Endothelial cell of umbilical vein (primary cell): ENCODE results near the gene LDLRAD3.

Experiments
- CTCF ChIP-seq, 2 donors: IDR thresholded peaks; 1 replicate in 1 of 2; 2 replicates in 1 of 2; pipeline ENCODE4 v1.5.1; 2011; ENCODE audit warnings: low read length in 2 of 2, mild to moderate bottlenecking in 2 of 2, moderate library complexity in 2 of 2, control low read depth in 1 of 2, inconsistent platforms in 1 of 2, low read depth in 1 of 2; ENCODE audit not compliant: insufficient read depth in 1 of 2; ENCODE audit errors: extremely low read depth in 1 of 2
- FOS ChIP-seq: IDR thresholded peaks from 2 replicates; pipeline ENCODE4 v1.6.1; 2011; ENCODE audit warnings: mild to moderate bottlenecking, low read length, moderate library complexity, borderline replicate concordance; ENCODE audit not compliant: insufficient read depth
- JUN ChIP-seq: IDR thresholded peaks from 2 replicates; pipeline ENCODE4 v1.6.1; 2011; ENCODE audit warnings: borderline replicate concordance, low read depth; ENCODE audit not compliant: insufficient read length, insufficient read depth
- MAX ChIP-seq: IDR thresholded peaks from 2 replicates; pipeline ENCODE4 v1.6.1; 2011; ENCODE audit not compliant: insufficient read depth, insufficient read length
- MYC ChIP-seq: IDR thresholded peaks from one replicate; pipeline ENCODE4 v1.6.1; 2011; ENCODE audit warnings: mild to moderate bottlenecking, low read depth, low read length
- POLR2A ChIP-seq: IDR thresholded peaks from 2 replicates; pipeline ENCODE4 v1.6.1; 2012; ENCODE audit warnings: low read depth, mild to moderate bottlenecking, control low read depth, low read length
- POLR2AphosphoS5 ChIP-seq: IDR thresholded peaks from 2 replicates; pipeline ENCODE4 v1.6.1; 2012; ENCODE audit warnings: low read depth, mild to moderate bottlenecking, control low read depth, low read length, moderate library complexity; ENCODE audit not compliant: insufficient read depth

GRCh38 chr11:36016263-36016662 lies 72.4 kb downstream of the LDLRAD3 start:
- TF ChIP-seq CTCF (IDR thresholded peaks at IDR 0.05; ENCODE audit: extremely low read depth in 1 of 2, insufficient read depth in 1 of 2, low read depth in 1 of 2, low read length in 2 of 2) (no peak), POLR2AphosphoS5 (no peak), MAX (no peak), JUN (no peak), POLR2A (no peak), MYC (no peak), FOS (no peak)
